GM19023 (cell line): ENCODE results near the gene CNNM4.
"Not testable (repeated sequence)": the region's sequence is repeated elsewhere in the genome, so short reads cannot be mapped to it uniquely, and the experiment has no call there.

ENCODE experiments used
- ATAC-seq: cut with Tn5 transposase; IDR thresholded peaks from one replicate; pipeline ENCODE4 v1.9.1; 2021; ENCODE audit warnings: mild to moderate bottlenecking, moderate library complexity; ENCODE audit not compliant: unreplicated experiment

CNNM4 gene

GRCh38 chr2:96789245-96789617, 28.5 kb downstream of the CNNM4 start:
- no peak for ATAC-seq

GRCh38 chr2:96792772-96793749, 32.4 kb downstream of the CNNM4 start:
- ATAC-seq = no peak

- ATAC-seq = no peak
These were observed 34.4 kb downstream of the CNNM4 start for GRCh38 chr2:96795076-96795475.

DNA sequence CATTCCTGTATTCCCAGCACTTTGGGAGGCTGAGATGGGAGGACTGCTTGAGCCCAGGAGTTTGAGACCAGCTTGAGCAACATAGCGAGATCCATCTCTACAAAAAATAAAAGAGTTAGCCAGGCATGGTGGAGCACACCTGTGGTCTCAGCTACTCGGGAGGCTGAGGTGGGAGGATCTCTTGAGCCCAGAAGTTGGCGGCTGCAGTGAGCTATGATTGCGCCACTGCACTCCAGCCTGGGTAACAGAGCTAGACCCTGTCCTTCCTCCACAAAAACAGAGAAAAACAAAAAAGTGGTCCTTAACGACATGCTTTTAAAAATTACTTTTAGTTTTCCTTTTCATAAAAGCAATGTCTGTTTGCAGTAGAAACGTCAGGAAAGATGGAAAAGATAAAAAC, 35.8 kb downstream of the CNNM4 start:
- not testable (repeated sequence) for ATAC-seq

- no peak for ATAC-seq
These were observed 36.4 kb downstream of the CNNM4 start for GRCh38 chr2:96797066-96797625.

DNA sequence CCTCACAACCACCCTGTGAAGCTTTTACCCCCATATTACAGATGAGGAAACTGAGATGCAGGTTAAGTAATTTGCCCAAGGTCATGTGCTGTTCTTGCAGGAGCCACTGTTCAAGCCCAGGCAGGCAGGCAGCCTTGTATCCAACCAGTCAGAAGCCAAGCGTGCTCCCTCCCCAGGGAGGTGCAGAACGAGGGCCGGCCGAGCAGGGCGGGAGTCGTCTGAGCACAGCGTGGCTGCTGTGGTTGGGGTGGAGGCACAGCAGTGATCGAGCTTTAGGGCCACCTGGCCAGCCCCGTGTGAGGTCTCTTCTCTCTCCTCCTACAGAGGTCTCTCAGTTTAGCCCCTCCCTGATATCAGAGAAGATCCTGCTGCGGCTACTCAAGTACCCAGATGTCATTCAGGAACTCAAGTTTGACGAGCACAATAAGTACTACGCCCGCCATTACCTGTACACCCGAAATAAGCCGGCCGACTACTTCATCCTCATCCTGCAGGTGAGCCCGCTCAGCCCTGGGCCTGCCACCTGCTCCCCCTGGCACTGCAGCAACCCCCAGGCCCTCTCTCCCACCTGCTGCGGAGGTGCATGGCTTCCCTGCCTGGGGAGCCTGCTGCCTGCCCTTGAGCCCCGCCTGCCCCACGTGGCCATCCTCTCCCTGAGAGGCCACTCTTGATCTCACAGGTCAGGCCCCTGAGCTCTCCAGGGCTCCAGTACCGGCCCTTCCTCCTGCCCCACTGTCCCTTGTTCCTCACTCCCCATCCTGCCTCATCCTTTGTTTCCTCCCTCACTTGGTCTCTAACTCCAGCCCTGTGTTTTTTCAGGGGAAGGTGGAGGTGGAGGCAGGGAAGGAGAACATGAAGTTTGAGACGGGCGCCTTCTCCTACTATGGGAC, 38.3 kb downstream of the CNNM4 start:
- ATAC-seq = no peak

DNA sequence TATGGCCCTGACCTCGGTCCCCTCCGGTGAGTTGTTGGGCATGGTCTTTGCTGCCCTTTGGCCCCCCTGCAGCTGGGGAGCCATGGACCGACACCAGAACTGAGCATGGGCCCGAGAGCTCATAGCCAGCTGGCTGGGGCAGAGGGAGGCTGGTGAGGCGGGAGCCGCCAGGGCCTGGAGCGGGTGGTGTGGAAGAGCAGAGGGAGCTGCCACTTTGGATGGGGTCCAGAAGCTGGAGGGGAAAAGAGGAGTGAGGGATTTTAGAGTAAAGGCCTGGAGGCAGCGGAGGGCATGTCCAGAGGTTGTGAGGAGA, 38.9 kb downstream of the CNNM4 start:
- no peak for ATAC-seq

DNA sequence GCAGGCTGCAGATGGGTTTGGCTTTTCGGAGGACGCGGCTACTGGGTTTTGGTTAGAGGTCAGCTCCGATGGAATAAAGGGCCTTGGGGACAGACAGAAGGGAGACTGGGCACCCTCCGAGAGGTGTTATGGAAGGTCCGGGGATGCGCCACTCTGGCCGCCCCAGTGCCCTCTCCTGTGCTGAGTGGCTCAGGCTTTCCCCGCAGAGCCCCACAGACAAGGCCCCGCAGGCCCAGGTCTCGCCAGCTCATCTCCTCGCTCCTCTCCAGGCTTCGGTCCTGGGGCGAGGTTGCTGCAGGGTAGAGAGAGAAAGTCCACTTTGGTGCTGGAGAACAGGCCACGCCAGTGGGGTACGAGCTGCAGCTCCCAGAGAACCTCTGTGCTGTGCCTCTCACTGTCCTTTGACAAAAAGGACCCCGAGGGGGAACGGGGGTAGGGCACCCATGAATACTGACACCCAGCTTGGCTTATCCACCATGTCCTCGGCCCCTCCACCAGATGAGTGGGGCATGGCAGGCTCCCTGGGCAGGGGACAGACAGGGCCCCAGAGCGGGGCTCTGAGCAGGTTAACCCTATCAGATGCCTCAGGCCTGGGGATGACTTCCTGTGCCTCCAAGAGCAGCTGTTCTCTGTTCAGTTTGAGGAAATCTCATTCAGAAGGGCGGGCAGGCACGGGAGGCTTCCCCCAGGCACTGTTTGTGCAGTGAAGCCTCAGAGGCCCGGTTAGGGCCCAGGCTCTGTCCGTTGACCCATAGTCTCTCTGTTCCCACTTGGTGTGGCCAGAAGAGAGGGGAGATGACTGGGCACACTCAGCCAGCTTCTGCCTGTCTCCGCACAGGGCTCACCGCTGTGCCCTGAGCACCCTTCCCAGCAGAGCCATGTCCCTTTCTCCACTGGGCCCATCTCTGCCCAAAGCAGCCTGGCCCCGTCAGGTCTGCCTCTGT, 39.6 kb downstream of the CNNM4 start:
- ATAC-seq = peak; percentile 26

DNA sequence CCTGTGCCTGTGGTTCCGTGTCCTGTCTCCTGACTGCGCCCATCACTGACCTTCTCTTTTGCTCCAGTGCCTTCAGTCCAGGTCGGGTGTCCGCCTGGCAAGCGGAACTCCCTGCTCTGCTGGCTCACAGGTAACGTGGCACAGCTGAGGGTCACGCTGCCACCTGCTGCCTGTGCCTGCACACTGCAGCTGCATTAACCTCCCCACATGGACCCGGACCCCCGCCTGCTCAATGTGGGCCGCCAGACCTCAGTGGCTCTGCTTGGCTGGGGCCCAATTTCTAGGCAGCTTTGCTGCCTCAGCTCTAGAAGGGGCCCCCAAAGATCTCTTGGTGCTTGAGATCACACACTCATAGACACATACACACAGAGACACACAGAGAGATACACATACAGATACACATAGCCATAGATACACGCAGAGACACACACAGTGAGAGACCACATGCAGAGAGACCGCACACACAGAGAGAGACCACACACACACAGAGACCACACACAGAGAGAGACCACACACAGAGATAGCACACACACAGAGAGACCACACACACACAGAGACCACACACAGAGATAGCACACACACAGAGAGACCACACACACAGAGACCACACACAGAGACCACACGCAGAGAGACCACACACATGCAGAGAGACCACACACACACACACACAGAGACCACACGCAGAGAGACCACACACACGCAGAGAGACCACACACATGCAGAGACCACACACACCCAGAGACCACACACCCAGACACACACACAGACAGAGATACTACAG, 40.5 kb downstream of the CNNM4 start:
- peak; percentile 86 for ATAC-seq

DNA sequence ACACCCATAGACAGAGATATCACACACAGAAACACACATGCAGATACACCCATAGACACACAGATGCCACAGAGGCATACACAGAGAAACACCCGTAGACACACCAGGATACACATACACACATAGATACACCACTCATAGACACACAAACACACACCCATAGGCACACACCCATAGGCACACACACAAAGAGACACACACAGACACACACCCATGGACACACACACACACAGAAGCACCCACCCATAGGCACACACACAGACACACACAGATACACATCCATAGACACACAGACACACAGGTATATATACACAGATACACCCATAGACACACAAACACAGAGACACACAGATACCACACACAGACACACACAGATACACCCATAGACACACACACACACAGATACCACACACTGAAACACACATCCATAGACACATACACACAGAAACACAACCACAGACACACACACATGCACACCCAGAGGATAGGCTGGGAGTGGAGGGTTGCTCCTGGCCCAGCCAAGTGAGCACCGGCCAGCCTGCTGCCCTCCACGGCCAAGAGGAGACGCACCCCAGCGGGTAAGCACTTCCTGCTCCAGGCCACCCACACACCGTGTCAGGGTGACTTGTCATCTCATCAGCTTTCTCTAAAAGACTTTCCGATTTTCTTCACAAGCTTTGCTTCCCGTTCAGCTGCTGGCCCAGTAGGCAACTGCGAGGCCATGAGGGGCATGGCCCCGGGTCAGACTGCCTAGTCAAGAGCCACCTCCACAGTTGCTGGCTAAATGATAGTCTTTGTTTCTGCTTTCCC, 41.3 kb downstream of the CNNM4 start:
- no peak for ATAC-seq

- no peak for ATAC-seq
These were observed 42.0 kb downstream of the CNNM4 start for GRCh38 chr2:96802721-96803120.

DNA sequence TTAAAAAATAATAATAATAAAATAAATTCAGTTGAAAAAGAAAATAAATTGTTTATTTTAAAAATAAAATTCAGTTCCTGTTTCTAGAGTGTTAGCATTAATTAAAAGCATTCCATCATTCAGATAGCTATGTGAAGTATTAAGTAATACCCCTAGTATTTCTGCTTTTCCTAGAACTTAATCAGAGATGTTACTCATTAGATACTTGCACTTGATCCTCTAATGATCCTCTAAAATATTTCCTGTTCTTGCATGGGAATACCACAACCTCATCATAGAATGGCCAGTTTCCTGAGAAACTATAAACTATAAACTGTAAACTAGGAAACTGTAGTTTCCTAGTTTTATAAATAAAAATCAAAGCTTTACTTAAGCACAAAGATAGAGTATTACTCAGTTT, 44.3 kb downstream of the CNNM4 start:
- ATAC-seq = no peak

DNA sequence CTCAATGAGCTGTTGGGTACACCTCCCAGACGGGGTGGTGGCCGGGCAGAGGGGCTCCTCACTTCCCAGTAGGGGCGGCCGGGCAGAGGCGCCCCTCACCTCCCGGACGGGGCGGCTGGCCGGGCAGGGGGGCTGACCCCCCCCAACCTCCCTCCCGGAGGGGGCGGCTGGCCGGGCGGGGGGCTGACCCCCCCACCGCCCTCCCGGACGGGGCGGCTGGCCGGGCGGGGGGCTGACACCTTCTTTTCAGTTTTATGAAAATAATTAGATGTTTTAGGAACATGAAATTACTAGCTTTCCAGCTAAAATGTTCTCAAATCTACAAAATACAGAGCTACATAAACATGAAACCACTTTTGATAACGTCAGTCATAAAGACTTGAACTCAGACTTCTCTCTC, 45.2 kb downstream of the CNNM4 start:
- not testable (repeated sequence) for ATAC-seq

DNA sequence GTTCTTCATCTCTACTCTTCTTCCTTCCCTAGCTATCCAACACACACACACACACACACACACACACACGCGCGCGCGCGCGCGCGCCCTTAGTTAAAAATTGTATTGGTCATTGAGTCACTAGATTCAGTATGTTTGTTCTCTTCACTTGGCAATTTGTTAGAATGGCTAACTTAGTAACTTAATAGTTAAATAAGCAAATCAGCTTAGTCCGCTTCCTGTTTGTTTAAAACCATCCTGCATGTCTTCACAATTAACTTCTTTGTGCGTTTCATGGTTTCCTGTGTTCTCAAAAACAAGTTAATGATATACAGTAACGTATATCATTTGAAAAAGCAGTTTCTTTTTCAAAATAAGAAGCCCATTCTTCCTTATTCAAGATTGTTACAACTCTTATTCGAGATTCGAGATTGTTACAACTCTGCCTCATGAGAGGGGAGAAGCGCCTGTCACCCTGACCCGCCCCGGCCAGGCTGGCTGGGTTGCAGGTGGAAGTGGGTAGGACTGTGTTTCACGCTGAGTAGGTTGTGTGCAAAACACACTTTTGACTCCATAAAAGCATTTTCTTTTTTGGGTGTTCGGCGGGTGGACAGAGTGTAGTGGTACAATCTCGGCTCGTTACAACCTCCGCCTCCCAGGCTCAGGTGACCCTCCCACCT, 45.9 kb downstream of the CNNM4 start:
- ATAC-seq = peak; percentile 75

- ATAC-seq = no peak
These were observed 46.4 kb downstream of the CNNM4 start for GRCh38 chr2:96807127-96807471.

GRCh38 chr2:96808176-96808837, 47.6 kb downstream of the CNNM4 start:
- ATAC-seq = no peak

DNA sequence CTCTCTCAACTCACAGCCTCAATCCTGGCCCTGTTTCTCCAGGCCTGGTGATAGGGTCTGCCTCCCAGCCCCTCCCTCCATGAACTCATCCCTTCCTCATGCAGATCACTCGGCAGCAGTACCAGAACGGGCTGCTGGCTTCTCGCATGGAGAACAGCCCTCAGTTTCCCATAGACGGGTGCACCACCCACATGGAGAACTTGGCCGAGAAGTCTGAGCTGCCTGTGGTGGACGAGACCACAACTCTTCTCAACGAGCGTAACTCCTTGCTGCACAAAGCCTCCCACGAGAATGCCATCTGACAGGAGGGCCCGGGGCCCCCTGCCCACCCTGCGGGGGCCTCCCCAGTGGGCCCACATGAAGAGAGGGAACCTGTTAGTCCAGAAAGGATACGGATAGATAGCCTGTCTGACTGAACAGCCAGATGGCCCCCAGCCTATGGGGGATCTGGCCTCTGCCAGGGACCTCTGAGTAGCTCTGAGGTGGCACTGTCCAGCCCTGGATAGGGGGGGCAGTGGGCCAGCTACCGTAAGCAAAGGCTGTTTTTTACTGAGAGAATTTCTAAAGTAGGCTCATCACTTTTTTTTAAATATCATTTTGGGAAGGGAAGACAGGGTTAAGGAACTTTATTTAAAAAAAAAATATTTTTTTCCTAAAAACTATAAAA, 48.6 kb downstream of the CNNM4 start:
- ATAC-seq = no peak
